ENCODE measurements around the gene MTSS2.

The MTSS2 gene

DNA sequence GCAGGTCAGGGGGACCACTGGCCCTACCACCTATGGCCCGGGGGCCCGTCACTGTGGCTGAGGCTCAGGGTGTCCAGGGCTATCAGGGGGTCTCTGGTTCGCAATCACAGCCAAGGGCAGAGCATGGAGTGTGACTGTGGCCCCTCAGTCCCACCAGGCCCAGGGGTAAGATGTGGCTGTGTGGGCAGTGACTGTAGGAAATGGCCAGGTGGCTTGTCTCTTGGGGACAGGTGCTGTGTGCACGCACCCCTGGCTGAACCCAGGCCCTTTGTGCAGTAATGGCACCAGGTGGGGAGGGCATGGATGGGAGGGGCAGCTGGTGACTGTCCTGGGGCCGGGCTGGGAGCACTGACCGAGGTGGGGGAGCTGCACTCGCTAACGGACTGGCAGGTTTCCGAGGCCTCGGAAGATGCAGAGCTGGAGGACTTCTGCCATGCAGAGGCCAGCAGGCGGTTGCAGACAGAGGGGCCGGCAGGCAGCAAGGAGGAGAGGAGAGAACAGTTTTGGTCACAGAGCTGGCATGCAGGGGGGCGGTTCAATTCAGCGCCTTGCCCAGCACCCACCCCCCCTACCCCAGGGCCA lies 20.6 kb downstream of the MTSS2 start:
- TF ChIP-seq, protein P1, sequence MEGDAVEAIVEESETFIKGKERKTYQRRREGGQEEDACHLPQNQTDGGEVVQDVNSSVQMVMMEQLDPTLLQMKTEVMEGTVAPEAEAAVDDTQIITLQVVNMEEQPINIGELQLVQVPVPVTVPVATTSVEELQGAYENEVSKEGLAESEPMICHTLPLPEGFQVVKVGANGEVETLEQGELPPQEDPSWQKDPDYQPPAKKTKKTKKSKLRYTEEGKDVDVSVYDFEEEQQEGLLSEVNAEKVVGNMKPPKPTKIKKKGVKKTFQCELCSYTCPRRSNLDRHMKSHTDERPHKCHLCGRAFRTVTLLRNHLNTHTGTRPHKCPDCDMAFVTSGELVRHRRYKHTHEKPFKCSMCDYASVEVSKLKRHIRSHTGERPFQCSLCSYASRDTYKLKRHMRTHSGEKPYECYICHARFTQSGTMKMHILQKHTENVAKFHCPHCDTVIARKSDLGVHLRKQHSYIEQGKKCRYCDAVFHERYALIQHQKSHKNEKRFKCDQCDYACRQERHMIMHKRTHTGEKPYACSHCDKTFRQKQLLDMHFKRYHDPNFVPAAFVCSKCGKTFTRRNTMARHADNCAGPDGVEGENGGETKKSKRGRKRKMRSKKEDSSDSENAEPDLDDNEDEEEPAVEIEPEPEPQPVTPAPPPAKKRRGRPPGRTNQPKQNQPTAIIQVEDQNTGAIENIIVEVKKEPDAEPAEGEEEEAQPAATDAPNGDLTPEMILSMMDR (IDR thresholded peaks at IDR 0.05; ENCODE audit: borderline replicate concordance, insufficient read depth, low read depth, low read length) = no peak

GRCh38 chr16:70664325-70665112 lies 21.3 kb downstream of the MTSS2 start:
- TF ChIP-seq, protein P1 (IDR thresholded peaks at IDR 0.05; ENCODE audit: borderline replicate concordance, insufficient read depth, low read depth, low read length) = no peak
- no peak overlapping the region for H3K4me3 ChIP-seq (ENCODE audit: low read depth, low read length)

More for the DNA sequence above, 20.6 kb downstream of the MTSS2 start:
- H3K4me3 ChIP-seq (ENCODE audit: low read depth, low read length) = no peak overlapping the region

DNA sequence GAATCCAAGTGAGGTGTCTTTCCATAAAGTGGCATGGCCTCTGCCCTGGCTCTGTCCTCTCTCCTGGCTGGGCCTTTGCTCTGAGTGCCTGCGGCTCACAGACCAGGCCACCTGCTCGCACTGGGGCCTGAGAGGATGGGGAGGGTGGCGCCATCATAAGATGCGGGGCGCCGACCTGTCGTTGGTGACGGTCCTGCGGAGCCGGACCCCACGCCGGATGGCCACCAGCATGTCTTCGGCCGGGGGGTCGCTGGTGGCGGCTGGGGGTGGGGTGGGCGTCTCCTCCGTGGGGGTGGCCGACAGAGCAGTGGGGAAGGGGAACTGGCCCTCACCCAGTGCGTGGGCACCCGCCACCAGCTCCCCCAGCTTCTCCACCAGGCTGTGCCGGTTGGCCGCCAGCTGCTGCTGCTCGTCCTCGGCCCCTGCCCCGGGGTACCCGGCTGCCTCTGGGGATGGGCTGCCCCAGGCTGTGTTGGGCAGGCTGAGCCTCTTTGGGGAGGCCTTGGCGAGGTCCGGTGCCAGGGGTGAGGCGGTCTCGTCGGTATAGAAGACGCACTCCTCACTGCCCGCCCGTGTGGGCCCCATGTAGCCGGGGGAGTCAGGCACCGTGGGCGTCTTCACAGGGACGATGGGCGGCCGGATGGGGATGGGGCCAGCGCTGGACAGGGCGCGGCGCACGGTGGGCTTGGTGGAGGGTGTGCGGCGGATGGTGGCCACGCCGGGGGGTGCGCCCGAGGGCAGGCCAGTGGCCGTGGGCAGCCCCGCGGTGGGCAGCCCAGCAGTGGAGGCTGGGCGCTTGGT lies 22.1 kb downstream of the MTSS2 start:
- H3K4me3 ChIP-seq (ENCODE audit: low read depth, low read length) = no peak overlapping the region
- TF ChIP-seq, protein P1 (IDR thresholded peaks at IDR 0.05; ENCODE audit: borderline replicate concordance, insufficient read depth, low read depth, low read length) = no peak

DNA sequence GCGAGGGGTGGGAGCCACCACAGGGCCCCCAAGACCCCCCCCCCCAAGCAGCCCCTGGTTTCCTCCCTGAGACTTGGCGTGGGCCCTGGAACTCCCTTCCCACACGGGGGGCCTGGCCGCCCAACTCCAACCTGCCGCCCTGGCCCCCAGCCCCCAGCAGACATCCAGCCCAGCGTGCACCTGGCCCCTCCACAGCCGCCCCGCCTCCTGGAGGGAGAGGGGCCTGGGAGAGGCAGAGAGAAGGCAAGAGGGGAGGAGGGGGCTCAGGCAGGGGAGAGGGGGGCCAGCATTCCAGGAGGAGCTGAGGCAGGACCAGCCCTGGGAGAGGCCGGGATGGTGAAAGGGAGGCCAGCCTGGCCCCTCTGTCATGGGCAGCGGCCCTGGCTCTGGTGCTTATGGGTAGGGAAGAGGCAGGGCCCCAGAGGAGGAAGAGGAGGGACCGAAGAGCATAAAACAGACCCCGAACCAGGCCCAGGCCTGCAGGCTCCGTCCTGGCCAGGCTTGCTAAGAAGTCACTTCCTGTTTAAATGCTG lies 22.8 kb downstream of the MTSS2 start:
- TF ChIP-seq, protein P1 (IDR thresholded peaks at IDR 0.05; ENCODE audit: borderline replicate concordance, insufficient read depth, low read depth, low read length) = no peak
- H3K4me3 ChIP-seq (ENCODE audit: low read depth, low read length) = no peak overlapping the region

DNA sequence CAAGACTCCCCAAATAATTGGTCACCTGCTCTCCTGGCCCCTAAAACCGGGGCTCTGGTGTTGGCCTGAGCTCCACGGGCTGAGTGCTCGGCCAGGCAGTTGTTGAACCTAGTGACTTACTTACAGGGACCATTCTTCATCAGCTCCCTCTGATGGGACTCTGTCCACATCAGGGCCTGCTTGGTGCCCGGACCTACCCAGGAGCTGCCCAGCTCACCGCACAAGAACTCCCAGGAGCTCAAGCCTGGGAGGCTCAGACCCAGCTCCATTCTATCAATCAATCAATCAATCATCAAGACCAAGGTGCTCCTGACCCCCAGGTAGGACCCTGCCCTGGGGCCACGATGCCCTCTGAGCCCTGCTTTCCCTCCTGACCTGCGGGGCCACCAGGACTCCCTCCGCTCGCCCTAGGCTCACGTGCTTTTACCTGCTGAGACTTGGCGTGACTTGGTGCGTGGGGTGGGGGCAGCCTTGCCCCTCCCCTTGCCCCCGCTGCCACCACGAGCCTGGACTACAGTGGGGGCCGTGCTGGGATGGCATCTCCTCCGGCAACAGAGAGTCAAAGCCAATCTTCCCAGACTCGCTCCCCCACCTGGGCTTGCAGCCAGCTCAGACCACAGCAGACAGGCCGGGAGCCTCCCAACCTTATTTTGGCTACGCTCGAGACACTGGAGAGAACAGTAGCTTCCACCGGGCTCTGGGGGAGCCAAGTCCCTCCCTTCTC lies 23.8 kb downstream of the MTSS2 start:
- TF ChIP-seq, protein P1 (IDR thresholded peaks at IDR 0.05; ENCODE audit: borderline replicate concordance, insufficient read depth, low read depth, low read length) = no peak
- H3K4me3 ChIP-seq (ENCODE audit: low read depth, low read length) = no peak overlapping the region

- TF ChIP-seq, protein P1 (IDR thresholded peaks at IDR 0.05; ENCODE audit: borderline replicate concordance, insufficient read depth, low read depth, low read length) = no peak
These were observed 24.3 kb downstream of the MTSS2 start for GRCh38 chr16:70661534-70661917.

More at GRCh38 chr16:70661534-70661917, 24.3 kb downstream of the MTSS2 start:
- no peak overlapping the region for H3K4me3 ChIP-seq (ENCODE audit: low read depth, low read length)

Measured in GM12875 (cell line).